GM12878 (cell line): Measurements from ENCODE around the gene MEIKIN. TPM values are rescaled to one million over a fixed set of nuclear protein-coding genes. Genes with fewer than 3 reads are reported as not detected.

ENCODE experiments used
- ASH2L ChIP-seq: fragments of 300-600, 200-600 bp; sonication (generic); IDR thresholded peaks from 2 replicates; pipeline ENCODE4 v1.6.1; 2017; ENCODE audit warnings: low read depth, mild to moderate bottlenecking, borderline replicate concordance
- ATF7 ChIP-seq: fragments of 450-650 bp; IDR thresholded peaks from 2 replicates; pipeline ENCODE4 v1.6.1; 2016; ENCODE audit warnings: low read depth, mild to moderate bottlenecking
- BACH1 ChIP-seq: fragments of 450-650 bp; IDR thresholded peaks from 2 replicates; pipeline ENCODE4 v1.6.1; 2017; ENCODE audit warnings: mild to moderate bottlenecking, borderline replicate concordance
- BRCA1 ChIP-seq: IDR thresholded peaks from 2 replicates; pipeline ENCODE4 v1.6.1; 2011; ENCODE audit warnings: low read depth, low read length, improper control_type of control experiment
- CBFB ChIP-seq: IDR thresholded peaks from 2 replicates; pipeline ENCODE4 v1.6.1; 2016; ENCODE audit warnings: antibody characterized with exemption, low read depth
- EZH2 ChIP-seq: IDR thresholded peaks from 2 replicates; pipeline ENCODE4 v1.6.1; 2012; ENCODE audit warnings: low read depth, mild to moderate bottlenecking, control low read depth, inconsistent platforms, low read length, borderline replicate concordance; ENCODE audit not compliant: control insufficient read depth
- FOXK2 ChIP-seq: fragments of 450-650 bp; IDR thresholded peaks from 2 replicates; pipeline ENCODE4 v1.6.1; 2017; ENCODE audit warnings: mild to moderate bottlenecking, moderate library complexity
- IKZF2 ChIP-seq, 2 experiments: fragments of 450-650 bp; IDR thresholded peaks; 2 replicates each; pipeline ENCODE4 v1.6.1; 2017; ENCODE audit warnings: mild to moderate bottlenecking in 2 of 2, moderate library complexity in 2 of 2
- IRF3 ChIP-seq: fragments of 450-650 bp; IDR thresholded peaks from 2 replicates; pipeline ENCODE4 v1.6.1; 2014; ENCODE audit warnings: mild to moderate bottlenecking
- MTA2 ChIP-seq: fragments of 450-650 bp; IDR thresholded peaks from 2 replicates; pipeline ENCODE4 v1.6.1; 2016; ENCODE audit warnings: low read depth, mild to moderate bottlenecking, moderate library complexity
- PKNOX1 ChIP-seq: fragments of 450-650 bp; IDR thresholded peaks from 2 replicates; pipeline ENCODE4 v1.6.1; 2016; ENCODE audit warnings: mild to moderate bottlenecking
- SIN3A ChIP-seq: IDR thresholded peaks from 2 replicates; pipeline ENCODE4 v1.6.1; 2012; ENCODE audit warnings: low read depth, low read length, improper control_type of control experiment
- TARDBP ChIP-seq: IDR thresholded peaks from 2 replicates; pipeline ENCODE4 v1.6.1; 2016; ENCODE audit warnings: borderline replicate concordance
- USF1 ChIP-seq: IDR thresholded peaks from 2 replicates; pipeline ENCODE4 v1.6.1; 2011; ENCODE audit warnings: borderline replicate concordance, low read depth, mild to moderate bottlenecking, moderate library complexity, mixed read lengths, low read length; ENCODE audit not compliant: insufficient read depth; ENCODE audit errors: extremely low read length
- ZNF384 ChIP-seq: IDR thresholded peaks from 2 replicates; pipeline ENCODE4 v1.6.1; 2012; ENCODE audit warnings: low read depth, mild to moderate bottlenecking, low read length, improper control_type of control experiment, borderline replicate concordance
- polyA plus RNA-seq, 11 experiments: library from polyadenylated mRNA; depleted of rRNA in 4 of 11; unstranded in 6 of 11; stranded (reverse) in 5 of 11; fragments of >200 nt; fragmentation: Nextera tagmentation in 4 of 11; fragmentation: Illumina TruSeq in 1 of 11; extraction: Ambion mirVana in 4 of 11; extraction: Trizol in 1 of 11; gene quantifications; 1 replicate in 1 of 11; 2 replicates in 10 of 11; pipeline versions ENCODE4 v1.2.1 to v1.2.3, GENCODE V29; 2011 to 2016; ENCODE audit warnings: inconsistent platforms in 2 of 11, missing spikeins in 2 of 11, low read depth in 1 of 11
- total RNA-seq, 4 experiments: library from RNA; depleted of rRNA in 3 of 4; stranded (reverse); fragments of >200 nt in 3 of 4; fragmentation: Illumina TruSeq in 1 of 4; extraction: Trizol in 1 of 4; gene quantifications; 2 replicates each; pipeline versions ENCODE4 v1.2.1 to v1.2.3, GENCODE V29; 2013 to 2021
- TF ChIP-seq, protein P1 (sequence below): fragments of 450-650 bp; IDR thresholded peaks from 2 replicates; pipeline ENCODE4 v1.6.1; 2017; ENCODE audit warnings: mild to moderate bottlenecking, moderate library complexity
- TF ChIP-seq, protein P2 (sequence below): fragments of 450-650 bp; IDR thresholded peaks from 2 replicates; pipeline ENCODE4 v1.6.1; 2017; ENCODE audit warnings: mild to moderate bottlenecking
- TF ChIP-seq, protein P3 (sequence below): IDR thresholded peaks from 2 replicates; pipeline ENCODE4 v1.6.1; 2011; ENCODE audit warnings: mild to moderate bottlenecking, low read depth, low read length, moderate library complexity; ENCODE audit not compliant: insufficient replicate concordance

MEIKIN gene
- total and polyA plus RNA-seq, 10 of the 15 experiments (the other 5 are each of a cell fraction or from before 2014, with no cell fraction given): not detected

- TF ChIP-seq, protein P1, sequence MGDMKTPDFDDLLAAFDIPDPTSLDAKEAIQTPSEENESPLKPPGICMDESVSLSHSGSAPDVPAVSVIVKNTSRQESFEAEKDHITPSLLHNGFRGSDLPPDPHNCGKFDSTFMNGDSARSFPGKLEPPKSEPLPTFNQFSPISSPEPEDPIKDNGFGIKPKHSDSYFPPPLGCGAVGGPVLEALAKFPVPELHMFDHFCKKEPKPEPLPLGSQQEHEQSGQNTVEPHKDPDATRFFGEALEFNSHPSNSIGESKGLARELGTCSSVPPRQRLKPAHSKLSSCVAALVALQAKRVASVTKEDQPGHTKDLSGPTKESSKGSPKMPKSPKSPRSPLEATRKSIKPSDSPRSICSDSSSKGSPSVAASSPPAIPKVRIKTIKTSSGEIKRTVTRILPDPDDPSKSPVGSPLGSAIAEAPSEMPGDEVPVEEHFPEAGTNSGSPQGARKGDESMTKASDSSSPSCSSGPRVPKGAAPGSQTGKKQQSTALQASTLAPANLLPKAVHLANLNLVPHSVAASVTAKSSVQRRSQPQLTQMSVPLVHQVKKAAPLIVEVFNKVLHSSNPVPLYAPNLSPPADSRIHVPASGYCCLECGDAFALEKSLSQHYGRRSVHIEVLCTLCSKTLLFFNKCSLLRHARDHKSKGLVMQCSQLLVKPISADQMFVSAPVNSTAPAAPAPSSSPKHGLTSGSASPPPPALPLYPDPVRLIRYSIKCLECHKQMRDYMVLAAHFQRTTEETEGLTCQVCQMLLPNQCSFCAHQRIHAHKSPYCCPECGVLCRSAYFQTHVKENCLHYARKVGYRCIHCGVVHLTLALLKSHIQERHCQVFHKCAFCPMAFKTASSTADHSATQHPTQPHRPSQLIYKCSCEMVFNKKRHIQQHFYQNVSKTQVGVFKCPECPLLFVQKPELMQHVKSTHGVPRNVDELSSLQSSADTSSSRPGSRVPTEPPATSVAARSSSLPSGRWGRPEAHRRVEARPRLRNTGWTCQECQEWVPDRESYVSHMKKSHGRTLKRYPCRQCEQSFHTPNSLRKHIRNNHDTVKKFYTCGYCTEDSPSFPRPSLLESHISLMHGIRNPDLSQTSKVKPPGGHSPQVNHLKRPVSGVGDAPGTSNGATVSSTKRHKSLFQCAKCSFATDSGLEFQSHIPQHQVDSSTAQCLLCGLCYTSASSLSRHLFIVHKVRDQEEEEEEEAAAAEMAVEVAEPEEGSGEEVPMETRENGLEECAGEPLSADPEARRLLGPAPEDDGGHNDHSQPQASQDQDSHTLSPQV: no peak
- TF ChIP-seq IKZF2 (IDR thresholded peaks at IDR 0.05): peak; percentile 72
- peak; percentile 7; the same call in 1 of the 2 replicates for TF ChIP-seq CBFB
- peak; percentile 52 for TF ChIP-seq PKNOX1
- TF ChIP-seq, protein P2, sequence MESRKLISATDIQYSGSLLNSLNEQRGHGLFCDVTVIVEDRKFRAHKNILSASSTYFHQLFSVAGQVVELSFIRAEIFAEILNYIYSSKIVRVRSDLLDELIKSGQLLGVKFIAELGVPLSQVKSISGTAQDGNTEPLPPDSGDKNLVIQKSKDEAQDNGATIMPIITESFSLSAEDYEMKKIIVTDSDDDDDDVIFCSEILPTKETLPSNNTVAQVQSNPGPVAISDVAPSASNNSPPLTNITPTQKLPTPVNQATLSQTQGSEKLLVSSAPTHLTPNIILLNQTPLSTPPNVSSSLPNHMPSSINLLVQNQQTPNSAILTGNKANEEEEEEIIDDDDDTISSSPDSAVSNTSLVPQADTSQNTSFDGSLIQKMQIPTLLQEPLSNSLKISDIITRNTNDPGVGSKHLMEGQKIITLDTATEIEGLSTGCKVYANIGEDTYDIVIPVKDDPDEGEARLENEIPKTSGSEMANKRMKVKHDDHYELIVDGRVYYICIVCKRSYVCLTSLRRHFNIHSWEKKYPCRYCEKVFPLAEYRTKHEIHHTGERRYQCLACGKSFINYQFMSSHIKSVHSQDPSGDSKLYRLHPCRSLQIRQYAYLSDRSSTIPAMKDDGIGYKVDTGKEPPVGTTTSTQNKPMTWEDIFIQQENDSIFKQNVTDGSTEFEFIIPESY: no peak
- TF ChIP-seq MTA2: peak; percentile 25; the same call in 1 of the 2 replicates
- TF ChIP-seq SIN3A: no peak
- peak; percentile 98 for TF ChIP-seq USF1
- TF ChIP-seq TARDBP: peak; percentile 69; the same call in 1 of the 2 replicates
- TF ChIP-seq ASH2L: no peak
- no peak for TF ChIP-seq ATF7
- no peak for TF ChIP-seq IRF3
- no peak for TF ChIP-seq BRCA1
- TF ChIP-seq ZNF384: no peak
- TF ChIP-seq FOXK2: no peak
- no peak for TF ChIP-seq EZH2
- peak; percentile 53; the same call in 1 of the 2 replicates for TF ChIP-seq BACH1
- TF ChIP-seq, protein P3, sequence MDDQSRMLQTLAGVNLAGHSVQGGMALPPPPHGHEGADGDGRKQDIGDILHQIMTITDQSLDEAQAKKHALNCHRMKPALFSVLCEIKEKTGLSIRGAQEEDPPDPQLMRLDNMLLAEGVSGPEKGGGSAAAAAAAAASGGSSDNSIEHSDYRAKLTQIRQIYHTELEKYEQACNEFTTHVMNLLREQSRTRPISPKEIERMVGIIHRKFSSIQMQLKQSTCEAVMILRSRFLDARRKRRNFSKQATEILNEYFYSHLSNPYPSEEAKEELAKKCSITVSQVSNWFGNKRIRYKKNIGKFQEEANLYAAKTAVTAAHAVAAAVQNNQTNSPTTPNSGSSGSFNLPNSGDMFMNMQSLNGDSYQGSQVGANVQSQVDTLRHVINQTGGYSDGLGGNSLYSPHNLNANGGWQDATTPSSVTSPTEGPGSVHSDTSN: no peak
Observed at GRCh38 chr5:131796793-131797693, 148.4 kb downstream of the MEIKIN start, which contains the start of gene FNIP1 (continued).
